WTC11 (cell line): Measurements from ENCODE around the gene HECW1. TPM values are rescaled to one million over a fixed set of nuclear protein-coding genes. Genes with fewer than 3 reads are reported as not detected.

Experiments
- ATAC-seq: fragments of 200-7000 bp; cut with Tn5 transposase; 2 replicates; pipeline ENCODE4 v1.10.0; 2021; ENCODE audit warnings: mild to moderate bottlenecking, moderate library complexity
- CTCF ChIA-PET: fragments of 300-600 bp; sonication (Branson Sonifier 250); formaldehyde crosslinking; loops from one replicate; lab custom pipeline; 2021; ENCODE audit warnings: antibody characterized with exemption; lab: Charles Lee
- POLR2A ChIA-PET: fragments of 350-600 bp; sonication (Branson Sonifier 250); formaldehyde crosslinking; loops from one replicate; lab custom pipeline; 2021; ENCODE audit warnings: antibody characterized with exemption; lab: Charles Lee
- DNase-seq: peaks from one replicate; pipeline ENCODE4 v3.0.0; 2021; ENCODE audit warnings: low spot score
- H3K27ac Mint-ChIP-seq: 2 replicates; pipeline ENCODE4 v1.8.0; 2021; ENCODE audit warnings: mixed read lengths
- H3K27me3 Mint-ChIP-seq: 2 replicates; pipeline ENCODE4 v1.8.0; 2021; ENCODE audit warnings: low read depth, mild to moderate bottlenecking, moderate library complexity, mixed read lengths
- H3K36me3 Mint-ChIP-seq: 2 replicates; pipeline ENCODE4 v1.8.0; 2021; ENCODE audit warnings: mixed read lengths
- H3K4me1 Mint-ChIP-seq: 2 replicates; pipeline ENCODE4 v1.8.0; 2022; ENCODE audit warnings: mixed read lengths
- H3K4me3 Mint-ChIP-seq: 2 replicates; pipeline ENCODE4 v1.8.0; 2021; ENCODE audit warnings: mild to moderate bottlenecking, moderate library complexity, mixed read lengths
- H3K9me3 Mint-ChIP-seq: 2 replicates; pipeline ENCODE4 v1.8.0; 2021; ENCODE audit warnings: mixed read lengths
- AR ChIP-seq: fragments of 250-450 bp; sonication (Bioruptor Pico); IDR thresholded peaks from 2 replicates; pipeline ENCODE4 v1.9.0; 2021; ENCODE audit warnings: mild to moderate bottlenecking
- CDX4 ChIP-seq: fragments of 250-450 bp; sonication (Bioruptor Pico); IDR thresholded peaks from 2 replicates; pipeline ENCODE4 v1.9.0; 2021; ENCODE audit warnings: moderate library complexity, mild to moderate bottlenecking, inconsistent platforms, borderline replicate concordance
- CTCF ChIP-seq: fragments of 200-600 bp; IDR thresholded peaks from 2 replicates; pipeline ENCODE4 v1.8.0; 2022; ENCODE audit warnings: antibody characterized with exemption
- ETV6 ChIP-seq: sonication (generic); formaldehyde crosslinking; IDR thresholded peaks from 2 replicates; pipeline ENCODE4 v1.8.1; 2022; ENCODE audit warnings: mild to moderate bottlenecking, missing genetic modification reagents
- HMGXB4 ChIP-seq: sonication (generic); formaldehyde crosslinking; IDR thresholded peaks from 2 replicates; pipeline ENCODE4 v1.8.1; 2023; ENCODE audit warnings: mild to moderate bottlenecking, moderate library complexity, missing genetic modification reagents
- JUN ChIP-seq: sonication (generic); formaldehyde crosslinking; IDR thresholded peaks from 2 replicates; pipeline ENCODE4 v1.8.0; 2023; ENCODE audit warnings: mild to moderate bottlenecking, missing genetic modification reagents
- MLX ChIP-seq: sonication (generic); formaldehyde crosslinking; IDR thresholded peaks from 2 replicates; pipeline ENCODE4 v1.8.1; 2023; ENCODE audit warnings: mild to moderate bottlenecking, missing genetic modification reagents, moderate library complexity
- MXD4 ChIP-seq: fragments of 250-450 bp; sonication (Bioruptor Pico); IDR thresholded peaks from 2 replicates; pipeline ENCODE4 v1.8.0; 2021; ENCODE audit warnings: mild to moderate bottlenecking, moderate library complexity, borderline replicate concordance
- NFATC4 ChIP-seq: fragments of 250-450 bp; sonication (Bioruptor Pico); IDR thresholded peaks from 2 replicates; pipeline ENCODE4 v1.9.0; 2021; ENCODE audit warnings: mild to moderate bottlenecking
- NFYB ChIP-seq: sonication (generic); formaldehyde crosslinking; conservative IDR thresholded peaks from 2 replicates; pipeline ENCODE4 v1.8.0; 2022; ENCODE audit warnings: low read depth, missing genetic modification reagents
- OVOL2 ChIP-seq: fragments of 250-450 bp; sonication (Bioruptor Pico); IDR thresholded peaks from 2 replicates; pipeline ENCODE4 v1.9.0; 2021; ENCODE audit warnings: mild to moderate bottlenecking, borderline replicate concordance
- PREB ChIP-seq: sonication (generic); formaldehyde crosslinking; IDR thresholded peaks from 2 replicates; pipeline ENCODE4 v1.8.1; 2022; ENCODE audit warnings: mild to moderate bottlenecking, missing genetic modification reagents, moderate library complexity, borderline replicate concordance
- RORB ChIP-seq: fragments of 250-450 bp; sonication (Bioruptor Pico); IDR thresholded peaks from 2 replicates; pipeline ENCODE4 v1.9.0; 2021; ENCODE audit warnings: mild to moderate bottlenecking
- SP1 ChIP-seq: sonication (generic); formaldehyde crosslinking; conservative IDR thresholded peaks from 2 replicates; pipeline ENCODE4 v1.8.1; 2022; ENCODE audit warnings: missing genetic modification reagents
- ZNF281 ChIP-seq: sonication (generic); formaldehyde crosslinking; IDR thresholded peaks from 2 replicates; pipeline ENCODE4 v1.8.0; 2023; ENCODE audit warnings: mild to moderate bottlenecking, missing genetic modification reagents
- ZNF416 ChIP-seq: fragments of 250-450 bp; sonication (Bioruptor Pico); IDR thresholded peaks from 2 replicates; pipeline ENCODE4 v1.9.0; 2021; ENCODE audit warnings: mild to moderate bottlenecking, inconsistent platforms
- ZNF423 ChIP-seq: fragments of 250-450 bp; sonication (Bioruptor Pico); IDR thresholded peaks from 2 replicates; pipeline ENCODE4 v2.1.2; 2022; ENCODE audit warnings: mild to moderate bottlenecking, moderate library complexity
- total RNA-seq: library from RNA; stranded (reverse); gene quantifications from 3 replicates; pipeline ENCODE4 v1.2.3, GENCODE V29; 2021

The HECW1 gene
- total RNA-seq, 1 experiment from 2014 or later: 6.1 TPM

GRCh38 chr7:43337811-43338210 lies 225.4 kb downstream of the HECW1 start:
- DNase-seq (no peak), ATAC-seq (no peak)
- no peaks in the 10 kb centered on the region for H3K9me3 Mint-ChIP-seq
- H3K4me3 Mint-ChIP-seq: no peak overlapping the region
- peaks cover 11% of the 10 kb centered on the region for H3K4me1 Mint-ChIP-seq
- ChIA-PET CTCF (interaction anchor here (1.0 kb wide), 1 partner anchor 32 kb away, joined by 3 read pairs; no protein-coding TSS in a partner anchor), POLR2A (interaction anchor here (1.0 kb wide), 1 partner anchor 19 kb away, joined by 4 read pairs; no protein-coding TSS in a partner anchor)
- H3K36me3 Mint-ChIP-seq: no peaks in the 10 kb centered on the region
- H3K27me3 Mint-ChIP-seq: no peaks in the 10 kb centered on the region
- no peak overlapping the region for H3K27ac Mint-ChIP-seq
- TF ChIP-seq SP1 (CRISPR knock-in tag): no peak
- TF ChIP-seq RORB: no peak
- no peak for TF ChIP-seq NFATC4
- TF ChIP-seq AR (CRISPR knock-in tag): no peak
- TF ChIP-seq OVOL2 (CRISPR knock-in tag): no peak
- TF ChIP-seq MLX (CRISPR knock-in tag): no peak
- TF ChIP-seq ZNF423 (CRISPR knock-in tag): no peak
- TF ChIP-seq CDX4 (CRISPR knock-in tag): no peak
- TF ChIP-seq NFYB: no peak
- no peak for TF ChIP-seq CTCF
- TF ChIP-seq MXD4 (CRISPR knock-in tag): no peak
- no peak for TF ChIP-seq ZNF281 (CRISPR knock-in tag)

- H3K4me3 Mint-ChIP-seq: no peak overlapping the region
- no peaks in the 10 kb centered on the region for H3K4me1 Mint-ChIP-seq
- H3K27ac Mint-ChIP-seq: no peak overlapping the region
- H3K27me3 Mint-ChIP-seq: no peaks in the 10 kb centered on the region
- CTCF ChIA-PET: interaction anchor here (0.7 kb wide), 1 partner anchor 99 kb away, joined by 3 read pairs; no protein-coding TSS in a partner anchor
- POLR2A ChIA-PET: no interaction called here
- no peak for ATAC-seq
- H3K36me3 Mint-ChIP-seq: 0 out of 2 replicates have a peak, but pooled peaks cover 3% of the 10 kb centered on the region
- no peak for DNase-seq
- peaks cover 9% of the 10 kb centered on the region for H3K9me3 Mint-ChIP-seq
- TF ChIP-seq JUN (CRISPR knock-in tag) (no peak), ETV6 (no peak), AR (CRISPR knock-in tag) (no peak), PREB (CRISPR knock-in tag) (no peak), ZNF281 (CRISPR knock-in tag) (no peak), HMGXB4 (CRISPR knock-in tag) (no peak), ZNF416 (CRISPR knock-in tag) (no peak)
Measured at GRCh38 chr7:43341132-43341531, 228.7 kb downstream of the HECW1 start.
